PFSK-1 (cell line): Measurements from ENCODE around the gene KIF5A.

Experiments used
- FOXP2 ChIP-seq: optimal IDR thresholded peaks from 2 replicates; pipeline ENCODE3; 2011; ENCODE audit warnings: borderline replicate concordance, control low read depth, inconsistent platforms; ENCODE audit not compliant: insufficient read depth; ENCODE audit errors: extremely low read length, extremely low read depth
- POLR2AphosphoS5 ChIP-seq: IDR thresholded peaks from 2 replicates; pipeline ENCODE4 v1.6.1; 2012; ENCODE audit warnings: low read depth, mild to moderate bottlenecking, control low read depth, low read length, moderate library complexity
- REST ChIP-seq, 2 experiments: IDR thresholded peaks; 2 replicates each; pipeline versions ENCODE4 v1.6.1 to v1.8.0; 2011 to 2012; ENCODE audit warnings: low read depth in 2 of 2, low read length in 2 of 2, control low read depth in 1 of 2, inconsistent platforms in 1 of 2, mild to moderate bottlenecking in 1 of 2, moderate library complexity in 1 of 2; ENCODE audit not compliant: insufficient read depth in 1 of 2
- SIN3A ChIP-seq: IDR thresholded peaks from 2 replicates; pipeline ENCODE4 v1.6.1; 2012; ENCODE audit warnings: mild to moderate bottlenecking, low read length, moderate library complexity, borderline replicate concordance; ENCODE audit not compliant: insufficient read depth
- TAF1 ChIP-seq: IDR thresholded peaks from 2 replicates; pipeline ENCODE4 v1.6.1; 2012; ENCODE audit warnings: low read length, control low read depth, borderline replicate concordance; ENCODE audit not compliant: insufficient read depth

Gene KIF5A

GRCh38 chr12:57591782-57592325 is 42.0 kb downstream of the KIF5A start:
- TF ChIP-seq TAF1 (no peak), SIN3A (no peak), POLR2AphosphoS5 (no peak), FOXP2 (no peak), REST (IDR thresholded peaks at IDR 0.05; ENCODE audit: insufficient read depth in 1 of 2, low read depth in 2 of 2, low read length in 2 of 2) (no peak)

- TF ChIP-seq POLR2AphosphoS5: no peak
- TF ChIP-seq REST (IDR thresholded peaks at IDR 0.05; ENCODE audit: insufficient read depth in 1 of 2, low read depth in 2 of 2, low read length in 2 of 2): no peak
- TF ChIP-seq SIN3A: no peak
- TF ChIP-seq TAF1: no peak
- TF ChIP-seq FOXP2: no peak
Measured at GRCh38 chr12:57592551-57593165, 42.8 kb downstream of the KIF5A start.

GRCh38 chr12:57593187-57593586 is 43.3 kb downstream of the KIF5A start:
- TF ChIP-seq SIN3A: no peak
- TF ChIP-seq REST (IDR thresholded peaks at IDR 0.05; ENCODE audit: insufficient read depth in 1 of 2, low read depth in 2 of 2, low read length in 2 of 2): no peak

GRCh38 chr12:57600395-57600794 is 50.6 kb downstream of the KIF5A start:
- TF ChIP-seq POLR2AphosphoS5 (no peak), TAF1 (no peak), FOXP2 (no peak), SIN3A (no peak), REST (IDR thresholded peaks at IDR 0.05; ENCODE audit: insufficient read depth in 1 of 2, low read depth in 2 of 2, low read length in 2 of 2) (no peak)

- no peak for TF ChIP-seq TAF1
- no peak for TF ChIP-seq REST (IDR thresholded peaks at IDR 0.05; ENCODE audit: insufficient read depth in 1 of 2, low read depth in 2 of 2, low read length in 2 of 2)
- no peak for TF ChIP-seq SIN3A
- no peak for TF ChIP-seq POLR2AphosphoS5
- TF ChIP-seq FOXP2: no peak
Measured at GRCh38 chr12:57602544-57602943, 52.7 kb downstream of the KIF5A start.
